OCI-LY7 (cell line): ENCODE measurements around the gene VPS37D. TPM values are rescaled to one million over a fixed set of nuclear protein-coding genes. Genes with fewer than 3 reads are reported as not detected.

ENCODE experiments used
- BruUV-seq: library from RNA; stranded (reverse); fragments of 400-500 nt; replicated peaks from 2 replicates; lab custom pipeline; 2021; lab: Mats Ljungman, UMichigan
- CTCF ChIA-PET: fragments of 300-600 bp; sonication (Branson Sonifier 250); formaldehyde crosslinking; loops from one replicate; lab custom pipeline; 2022; ENCODE audit warnings: antibody characterized with exemption; ENCODE audit not compliant: unreplicated experiment; lab: Charles Lee
- POLR2A ChIA-PET: fragments of 300-600 bp; sonication (Branson Sonifier 250); formaldehyde crosslinking; loops from one replicate; lab custom pipeline; 2022; ENCODE audit warnings: antibody characterized with exemption; lab: Charles Lee
- DNase-seq: peaks from one replicate; pipeline ENCODE4 v3.0.0-alpha.2; 2015; ENCODE audit warnings: low spot score
- H2AFZ ChIP-seq: fragments of 200-600 bp; sonication (generic), shearing (Covaris generic); 2 replicates; pipeline ENCODE4 v1.6.1; 2014; ENCODE audit warnings: mild to moderate bottlenecking, antibody characterized with exemption, low read length, moderate library complexity
- H3K27ac ChIP-seq: fragments of 200-600 bp; sonication (generic); 2 replicates; pipeline ENCODE4 v1.5.1; 2014; ENCODE audit warnings: mixed run types, low read depth, mild to moderate bottlenecking, moderate library complexity, low read length, inconsistent platforms; ENCODE audit not compliant: poor library complexity, severe bottlenecking
- H3K36me3 ChIP-seq: fragments of 200-600 bp; sonication (generic); 2 replicates; pipeline ENCODE4 v1.6.1; 2014; ENCODE audit warnings: mild to moderate bottlenecking, antibody characterized with exemption, low read length, moderate library complexity, mixed read lengths; ENCODE audit not compliant: insufficient read depth
- H3K4me1 ChIP-seq: fragments of 200-600 bp; sonication (generic); 2 replicates; pipeline ENCODE4 v1.5.1; 2014; ENCODE audit warnings: mild to moderate bottlenecking, low read length; ENCODE audit not compliant: insufficient read depth, poor library complexity, severe bottlenecking
- H3K4me2 ChIP-seq: fragments of 200-600 bp; sonication (generic); 2 replicates; pipeline ENCODE4 v1.6.1; 2014; ENCODE audit warnings: mild to moderate bottlenecking, low read length
- H3K4me3 ChIP-seq: fragments of 200-600 bp; sonication (generic); 2 replicates; pipeline ENCODE4 v1.5.1; 2014; ENCODE audit warnings: mild to moderate bottlenecking, low read depth, low read length; ENCODE audit not compliant: poor library complexity, severe bottlenecking
- H3K79me2 ChIP-seq: fragments of 200-600 bp; sonication (generic); 2 replicates; pipeline ENCODE4 v1.6.1; 2016; ENCODE audit warnings: low read depth, mild to moderate bottlenecking, low read length, moderate library complexity, mixed read lengths; ENCODE audit not compliant: insufficient read depth
- H3K9me2 ChIP-seq: fragments of 200-600 bp; sonication (generic); 2 replicates; pipeline ENCODE4 v1.6.1; 2016; ENCODE audit warnings: mild to moderate bottlenecking, low read length, mixed read lengths; ENCODE audit not compliant: insufficient read depth
- H3K9me3 ChIP-seq: fragments of 200-600 bp; sonication (generic); 2 replicates; pipeline ENCODE4 v1.6.1; 2014; ENCODE audit warnings: mild to moderate bottlenecking, mixed run types, low read length, mixed read lengths
- H4K20me1 ChIP-seq: fragments of 200-600 bp; sonication (generic); 2 replicates; pipeline ENCODE4 v1.6.1; 2014; ENCODE audit warnings: mild to moderate bottlenecking, antibody characterized with exemption, low read length, moderate library complexity, mixed read lengths; ENCODE audit not compliant: insufficient read depth
- EZH2phosphoT487 ChIP-seq: fragments of 200-600 bp; sonication (generic); IDR thresholded peaks from 2 replicates; pipeline ENCODE4 v1.6.1; 2018; ENCODE audit warnings: low read depth, borderline replicate concordance, mild to moderate bottlenecking, mixed run types, antibody characterized with exemption, low read length, moderate library complexity, mixed read lengths
- intact Hi-C: fragments of 100-400 bp; cut with micrococcal nuclease; formaldehyde crosslinking; loops from one replicate; pipeline ENCODE4 v1.10.0; 2022; ENCODE audit not compliant: unreplicated experiment
- total RNA-seq, 2 experiments: library from RNA; depleted of rRNA in 1 of 2; stranded (reverse); fragments of >200 nt in 1 of 2; shearing (Covaris generic) in 1 of 2; gene quantifications; 2 replicates each; pipeline ENCODE4 v1.2.3, GENCODE V29; 2014 to 2022
- TF ChIP-seq, protein P1 (sequence below): fragments of 200-600 bp; sonication (generic); conservative IDR thresholded peaks from 2 replicates; pipeline ENCODE4 v1.5.1; 2014; ENCODE audit warnings: mild to moderate bottlenecking, antibody characterized with exemption, low read length, moderate library complexity, mixed read lengths

VPS37D gene
- total RNA-seq, 2 experiments from 2014 or later: 5.3 TPM

DNA sequence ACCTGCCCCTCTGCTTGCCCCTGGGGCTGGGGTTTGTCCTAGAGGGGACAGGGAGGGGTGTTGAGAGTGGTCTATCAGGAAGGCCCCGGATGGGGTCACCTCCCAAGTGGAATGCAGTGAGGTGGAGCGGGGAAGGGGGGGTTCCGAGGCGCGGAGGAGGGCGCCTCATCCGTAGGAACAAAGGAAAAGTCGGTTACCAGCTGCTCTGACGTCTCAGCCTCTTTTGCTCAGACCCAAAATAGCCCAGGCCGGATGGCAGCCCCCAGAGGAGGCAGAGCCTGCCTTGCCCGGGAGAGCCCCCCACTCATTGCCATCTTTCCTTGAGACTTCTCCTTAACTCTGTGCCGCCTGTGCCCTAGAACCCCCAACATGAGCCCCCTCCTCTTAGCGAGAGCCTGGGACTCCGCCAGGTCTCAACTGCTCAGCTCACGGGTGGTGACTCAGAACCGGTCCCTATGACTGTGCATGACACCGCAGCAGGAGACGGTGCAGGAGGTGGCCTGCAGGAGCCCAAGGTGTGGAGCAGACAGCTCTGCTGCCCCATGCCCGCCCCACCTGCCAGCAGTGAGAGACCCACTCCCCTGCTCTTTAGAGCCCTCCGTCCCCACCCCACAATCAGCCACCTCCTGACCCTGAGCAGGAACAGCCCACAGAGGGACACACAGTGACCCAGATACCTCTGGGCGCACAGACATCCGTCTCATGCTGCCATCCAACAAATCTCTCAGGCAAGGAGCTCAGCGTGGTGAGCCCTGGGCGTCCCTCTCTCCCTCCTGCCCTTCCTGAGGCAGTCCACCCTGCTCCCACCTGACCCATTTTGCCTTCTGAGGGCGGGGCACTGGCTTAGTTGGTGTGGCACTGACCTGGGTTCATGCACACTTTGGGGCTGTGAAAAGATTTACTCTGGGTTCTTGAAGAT is 38.8 kb downstream of the VPS37D start:
- no peak overlapping the region for H2AFZ ChIP-seq
- TF ChIP-seq, protein P1, sequence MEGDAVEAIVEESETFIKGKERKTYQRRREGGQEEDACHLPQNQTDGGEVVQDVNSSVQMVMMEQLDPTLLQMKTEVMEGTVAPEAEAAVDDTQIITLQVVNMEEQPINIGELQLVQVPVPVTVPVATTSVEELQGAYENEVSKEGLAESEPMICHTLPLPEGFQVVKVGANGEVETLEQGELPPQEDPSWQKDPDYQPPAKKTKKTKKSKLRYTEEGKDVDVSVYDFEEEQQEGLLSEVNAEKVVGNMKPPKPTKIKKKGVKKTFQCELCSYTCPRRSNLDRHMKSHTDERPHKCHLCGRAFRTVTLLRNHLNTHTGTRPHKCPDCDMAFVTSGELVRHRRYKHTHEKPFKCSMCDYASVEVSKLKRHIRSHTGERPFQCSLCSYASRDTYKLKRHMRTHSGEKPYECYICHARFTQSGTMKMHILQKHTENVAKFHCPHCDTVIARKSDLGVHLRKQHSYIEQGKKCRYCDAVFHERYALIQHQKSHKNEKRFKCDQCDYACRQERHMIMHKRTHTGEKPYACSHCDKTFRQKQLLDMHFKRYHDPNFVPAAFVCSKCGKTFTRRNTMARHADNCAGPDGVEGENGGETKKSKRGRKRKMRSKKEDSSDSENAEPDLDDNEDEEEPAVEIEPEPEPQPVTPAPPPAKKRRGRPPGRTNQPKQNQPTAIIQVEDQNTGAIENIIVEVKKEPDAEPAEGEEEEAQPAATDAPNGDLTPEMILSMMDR: no peak
- no peak for TF ChIP-seq EZH2phosphoT487
- no peaks in the 10 kb centered on the region for H3K36me3 ChIP-seq
- H3K4me1 ChIP-seq: no peaks in the 10 kb centered on the region
- no peaks in the 10 kb centered on the region for H4K20me1 ChIP-seq
- intact Hi-C loops: no loop called here
- no peak overlapping the region for H3K4me2 ChIP-seq
- no peaks in the 10 kb centered on the region for H3K9me3 ChIP-seq
- no peak for DNase-seq
- CTCF ChIA-PET: no interaction called here
- H3K9me2 ChIP-seq: no peaks in the 10 kb centered on the region
- POLR2A ChIA-PET: no interaction called here
- H3K27ac ChIP-seq: no peak overlapping the region
- H3K4me3 ChIP-seq: no peak overlapping the region
- BruUV-seq: no TSS peak
- no peaks in the 10 kb centered on the region for H3K79me2 ChIP-seq

DNA sequence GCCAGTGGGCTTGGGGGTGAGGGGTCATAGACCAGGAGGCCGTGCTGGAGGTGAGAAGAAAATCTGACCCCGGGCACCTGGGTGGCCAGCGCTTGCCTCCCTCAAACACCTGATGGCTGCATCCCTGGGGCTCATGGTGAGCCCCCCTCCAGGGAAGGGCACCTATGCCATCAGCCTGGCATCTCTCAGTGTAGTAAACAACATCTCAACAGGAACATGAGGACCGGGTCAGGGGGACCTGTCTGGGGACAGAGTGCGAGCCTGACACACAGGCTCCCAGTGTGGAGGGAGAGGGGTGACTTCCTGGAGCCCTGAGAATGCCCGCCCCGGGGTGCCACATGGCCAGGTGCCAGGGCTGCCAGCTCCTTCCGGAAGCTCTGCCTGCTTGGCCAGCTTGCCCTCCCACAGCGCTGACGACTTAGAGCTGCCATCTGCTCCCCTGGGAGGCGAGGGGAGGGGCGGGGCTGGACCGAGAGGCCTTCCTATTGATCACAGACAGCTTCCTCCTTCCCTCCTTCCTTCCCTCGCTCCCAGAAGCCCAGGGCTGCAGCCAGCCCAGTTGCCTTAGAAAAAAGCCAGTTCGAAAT is 39.5 kb downstream of the VPS37D start:
- Histone ChIP-seq H3K4me2 (no peak overlapping the region), H3K9me3 (no peaks in the 10 kb centered on the region), H2AFZ (no peak overlapping the region), H4K20me1 (no peaks in the 10 kb centered on the region), H3K9me2 (no peaks in the 10 kb centered on the region), H3K4me3 (no peak overlapping the region), H3K36me3 (no peaks in the 10 kb centered on the region), H3K27ac (no peak overlapping the region), H3K79me2 (no peaks in the 10 kb centered on the region), H3K4me1 (no peaks in the 10 kb centered on the region)
- TF ChIP-seq, protein P1: no peak
- TF ChIP-seq EZH2phosphoT487: no peak
- ChIA-PET POLR2A (no interaction called here), CTCF (no interaction called here)
- DNase-seq: no peak
- no TSS peak for BruUV-seq
- intact Hi-C loops: no loop called here
